H1 (cell line): ENCODE results near the gene TEX14. TPM values are rescaled to one million over a fixed set of nuclear protein-coding genes. Genes with fewer than 3 reads are reported as not detected.

Source experiments
- CHD1 ChIP-seq: IDR thresholded peaks from 2 replicates; pipeline ENCODE4 v1.6.1; 2012; ENCODE audit warnings: low read depth, low read length, improper control_type of control experiment
- CHD7 ChIP-seq: fragments of 300-600 bp; sonication (generic); IDR thresholded peaks from 2 replicates; pipeline ENCODE4 v1.7.1; 2012; ENCODE audit warnings: low read length, moderate library complexity, mild to moderate bottlenecking, inconsistent platforms; ENCODE audit not compliant: insufficient replicate concordance
- GTF2F1 ChIP-seq: IDR thresholded peaks from 2 replicates; pipeline ENCODE4 v1.6.1; 2012; ENCODE audit warnings: low read depth, low read length, improper control_type of control experiment, borderline replicate concordance
- HDAC2 ChIP-seq, 2 experiments: fragments of 300-600 bp in 1 of 2; sonication (generic) in 1 of 2; IDR thresholded peaks; 2 replicates each; pipeline ENCODE4 v1.6.1; 2011 to 2012; ENCODE audit warnings: low read depth in 2 of 2, low read length in 2 of 2, mild to moderate bottlenecking in 2 of 2, moderate library complexity in 2 of 2, borderline replicate concordance in 1 of 2, inconsistent platforms in 1 of 2
- JUN ChIP-seq: IDR thresholded peaks from 2 replicates; pipeline ENCODE4 v1.6.1; 2011; ENCODE audit warnings: low read depth, mild to moderate bottlenecking, improper control_type of control experiment, low read length
- JUND ChIP-seq: IDR thresholded peaks from 2 replicates; pipeline ENCODE4 v1.6.1; 2011; ENCODE audit warnings: mild to moderate bottlenecking, improper control_type of control experiment, low read length
- PHF8 ChIP-seq: fragments of 200-600 bp; sonication (generic); conservative IDR thresholded peaks from 2 replicates; pipeline ENCODE4 v1.7.1; 2012; ENCODE audit warnings: low read depth, mild to moderate bottlenecking, inconsistent platforms, low read length, moderate library complexity
- RBBP5 ChIP-seq: IDR thresholded peaks from 2 replicates; pipeline ENCODE4 v1.7.1; 2012; ENCODE audit warnings: low read depth, mild to moderate bottlenecking, inconsistent platforms, low read length, moderate library complexity, borderline replicate concordance
- RFX5 ChIP-seq: IDR thresholded peaks from 2 replicates; pipeline ENCODE4 v1.6.1; 2011; ENCODE audit warnings: low read depth, low read length, improper control_type of control experiment, borderline replicate concordance
- TCF12 ChIP-seq: IDR thresholded peaks from 2 replicates; pipeline ENCODE4 v1.6.1; 2011; ENCODE audit warnings: low read depth, mild to moderate bottlenecking, low read length
- polyA plus RNA-seq, 7 experiments: library from polyadenylated mRNA; depleted of rRNA in 3 of 7; stranded (reverse) in 5 of 7; unstranded in 2 of 7; fragments of >200 nt in 5 of 7; fragments of 200-250 nt in 2 of 7; gene quantifications; 1 replicate in 5 of 7; 2 replicates in 1 of 7; 4 replicates in 1 of 7; pipeline versions ENCODE4 v1.2.1 to v1.2.3, GENCODE V29; 2011 to 2013; ENCODE audit warnings: missing spikeins in 2 of 7, mixed read lengths in 2 of 7
- total RNA-seq: library from RNA; stranded (reverse); fragmentation: NEBNext Ultra II Directional; extraction: Animal tissue kit (Norgen Biotek cat#: 25700); gene quantifications from 2 replicates; pipeline ENCODE4 v1.2.1, GENCODE V29; 2021
- TF ChIP-seq, protein P1 (sequence below): IDR thresholded peaks from 2 replicates; pipeline ENCODE4 v1.6.1; 2012; ENCODE audit warnings: inconsistent platforms

Gene TEX14
- total and polyA plus RNA-seq, 2 of the 8 experiments (the other 6 are each of a cell fraction or from before 2014, with no cell fraction given), result 0.83 to 2.5 TPM

GRCh38 chr17:58728798-58729197 lies 37.0 kb upstream of the TEX14 start (continued):
- TF ChIP-seq CHD7 (no peak), HDAC2 (IDR thresholded peaks at IDR 0.05; ENCODE audit: borderline replicate concordance in 1 of 2, low read depth in 2 of 2, low read length in 2 of 2) (no peak), TCF12 (no peak), RFX5 (no peak), GTF2F1 (no peak), JUND (no peak), JUN (no peak), PHF8 (no peak), RBBP5 (no peak), CHD1 (no peak)
- TF ChIP-seq, protein P1, sequence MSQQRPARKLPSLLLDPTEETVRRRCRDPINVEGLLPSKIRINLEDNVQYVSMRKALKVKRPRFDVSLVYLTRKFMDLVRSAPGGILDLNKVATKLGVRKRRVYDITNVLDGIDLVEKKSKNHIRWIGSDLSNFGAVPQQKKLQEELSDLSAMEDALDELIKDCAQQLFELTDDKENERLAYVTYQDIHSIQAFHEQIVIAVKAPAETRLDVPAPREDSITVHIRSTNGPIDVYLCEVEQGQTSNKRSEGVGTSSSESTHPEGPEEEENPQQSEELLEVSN, result no peak
